ENCODE results near the gene TSNAXIP1.

TSNAXIP1 gene

GRCh38 chr16:67807148-67807682 lies 526 bp downstream of the TSNAXIP1 start:
- Histone ChIP-seq H3K4me2 (ENCODE audit: low read depth, low read length, poor library complexity, severe bottlenecking) (peak overlapping the region; percentile 69), H4K20me1 (ENCODE audit: low read depth, low read length) (no peaks in the 10 kb centered on the region), H3K79me2 (ENCODE audit: insufficient read depth, low read length) (peaks cover 9% of the 10 kb centered on the region; the same call in 1 of the 2 replicates), H3K4me3 (ENCODE audit: insufficient read depth, low read length, poor library complexity, severe bottlenecking) (peak overlapping the region; percentile 83), H2AFZ (ENCODE audit: low read depth, low read length, severe bottlenecking) (peak overlapping the region; percentile 80), H3K27ac (ENCODE audit: low read depth, low read length) (no peak overlapping the region), H3K36me3 (ENCODE audit: low read length) (no peaks in the 10 kb centered on the region), H3K27me3 (ENCODE audit: low read length) (no peaks in the 10 kb centered on the region), H3K9ac (ENCODE audit: low read length) (peak overlapping the region; percentile 81), H3K9me2 (replicated peaks; ENCODE audit: insufficient read depth, low read length) (no peaks in the 10 kb centered on the region), H3K9me3 (ENCODE audit: insufficient read depth, low read length) (no peaks in the 10 kb centered on the region), H3F3A (ENCODE audit: insufficient read depth) (no peaks in the 10 kb centered on the region)
- no peak for TF ChIP-seq EZH2phosphoT487 (conservative IDR thresholded peaks at IDR 0.05; ENCODE audit: low read length)
- no peak for TF ChIP-seq CTCF (IDR thresholded peaks at IDR 0.05; ENCODE audit: insufficient read depth, low read length, poor library complexity, severe bottlenecking)

- Histone ChIP-seq H3K4me2 (ENCODE audit: low read depth, low read length, poor library complexity, severe bottlenecking) (no peak overlapping the region), H2AFZ (ENCODE audit: low read depth, low read length, severe bottlenecking) (no peak overlapping the region), H3F3A (ENCODE audit: insufficient read depth) (no peaks in the 10 kb centered on the region), H3K4me3 (ENCODE audit: insufficient read depth, low read length, poor library complexity, severe bottlenecking) (no peak overlapping the region), H4K20me1 (ENCODE audit: low read depth, low read length) (no peaks in the 10 kb centered on the region), H3K9me3 (ENCODE audit: insufficient read depth, low read length) (no peaks in the 10 kb centered on the region), H3K9me2 (replicated peaks; ENCODE audit: insufficient read depth, low read length) (no peaks in the 10 kb centered on the region), H3K79me2 (ENCODE audit: insufficient read depth, low read length) (no peaks in the 10 kb centered on the region), H3K27me3 (ENCODE audit: low read length) (no peaks in the 10 kb centered on the region), H3K9ac (ENCODE audit: low read length) (no peak overlapping the region), H3K36me3 (ENCODE audit: low read length) (no peaks in the 10 kb centered on the region), H3K27ac (ENCODE audit: low read depth, low read length) (no peak overlapping the region)
- TF ChIP-seq EZH2phosphoT487 (conservative IDR thresholded peaks at IDR 0.05; ENCODE audit: low read length) (no peak), CTCF (IDR thresholded peaks at IDR 0.05; ENCODE audit: insufficient read depth, low read length, poor library complexity, severe bottlenecking) (no peak)
Observed at GRCh38 chr16:67811899-67812298, 5.2 kb downstream of the TSNAXIP1 start.

DNA sequence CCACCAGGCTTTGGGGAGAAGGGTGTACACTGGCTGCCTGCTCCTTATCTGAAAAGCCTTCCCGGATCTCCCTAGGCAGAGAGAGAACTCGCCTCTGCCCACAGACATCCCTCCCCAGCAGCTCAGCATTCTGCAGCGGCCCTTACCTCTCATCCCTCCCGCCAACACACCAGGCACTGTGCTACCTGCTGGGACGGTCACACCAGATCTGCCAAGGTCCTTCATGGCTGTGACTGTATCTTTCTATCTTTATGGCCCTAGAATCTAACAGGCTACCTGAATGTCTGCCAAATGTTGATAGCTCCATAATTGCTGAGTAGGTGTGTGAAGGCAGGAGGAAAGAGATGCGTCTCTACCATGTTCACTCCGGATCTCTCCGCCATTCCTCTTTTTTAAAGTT lies 7.9 kb downstream of the TSNAXIP1 start:
- H3K79me2 ChIP-seq (ENCODE audit: insufficient read depth, low read length), result no peaks in the 10 kb centered on the region
- TF ChIP-seq CTCF (IDR thresholded peaks at IDR 0.05; ENCODE audit: insufficient read depth, low read length, poor library complexity, severe bottlenecking) (no peak), EZH2phosphoT487 (conservative IDR thresholded peaks at IDR 0.05; ENCODE audit: low read length) (no peak)
- no peaks in the 10 kb centered on the region for H3K9me3 ChIP-seq (ENCODE audit: insufficient read depth, low read length)
- H3K27me3 ChIP-seq (ENCODE audit: low read length), result no peaks in the 10 kb centered on the region
- no peak overlapping the region for H3K4me2 ChIP-seq (ENCODE audit: low read depth, low read length, poor library complexity, severe bottlenecking)
- no peak overlapping the region for H3K9ac ChIP-seq (ENCODE audit: low read length)
- H3K27ac ChIP-seq (ENCODE audit: low read depth, low read length), result no peak overlapping the region
- no peaks in the 10 kb centered on the region for H4K20me1 ChIP-seq (ENCODE audit: low read depth, low read length)
- no peaks in the 10 kb centered on the region for H3K9me2 ChIP-seq (replicated peaks; ENCODE audit: insufficient read depth, low read length)
- no peak overlapping the region for H3K4me3 ChIP-seq (ENCODE audit: insufficient read depth, low read length, poor library complexity, severe bottlenecking)
- no peak overlapping the region for H2AFZ ChIP-seq (ENCODE audit: low read depth, low read length, severe bottlenecking)
- no peaks in the 10 kb centered on the region for H3K36me3 ChIP-seq (ENCODE audit: low read length)
- H3F3A ChIP-seq (ENCODE audit: insufficient read depth), result no peaks in the 10 kb centered on the region
